HFF-Myc (cell line): ENCODE data around the gene KRTAP9-1.

Experiments used
- DNase-seq: peaks from one replicate; pipeline ENCODE4 v3.0.0-alpha.2; 2011; ENCODE audit warnings: low read depth; ENCODE audit errors: extremely low read depth
- H3K4me3 ChIP-seq: replicated peaks from 2 replicates; pipeline ENCODE4 v1.5.1; 2011; ENCODE audit warnings: low read depth, mild to moderate bottlenecking, control low read depth, low read length
- TF ChIP-seq, protein P1 (sequence below): IDR thresholded peaks from 2 replicates; pipeline ENCODE4 v1.5.1; 2012; ENCODE audit warnings: mild to moderate bottlenecking, low read depth, low read length, control low read depth; ENCODE audit errors: missing control alignments

Gene KRTAP9-1

DNA sequence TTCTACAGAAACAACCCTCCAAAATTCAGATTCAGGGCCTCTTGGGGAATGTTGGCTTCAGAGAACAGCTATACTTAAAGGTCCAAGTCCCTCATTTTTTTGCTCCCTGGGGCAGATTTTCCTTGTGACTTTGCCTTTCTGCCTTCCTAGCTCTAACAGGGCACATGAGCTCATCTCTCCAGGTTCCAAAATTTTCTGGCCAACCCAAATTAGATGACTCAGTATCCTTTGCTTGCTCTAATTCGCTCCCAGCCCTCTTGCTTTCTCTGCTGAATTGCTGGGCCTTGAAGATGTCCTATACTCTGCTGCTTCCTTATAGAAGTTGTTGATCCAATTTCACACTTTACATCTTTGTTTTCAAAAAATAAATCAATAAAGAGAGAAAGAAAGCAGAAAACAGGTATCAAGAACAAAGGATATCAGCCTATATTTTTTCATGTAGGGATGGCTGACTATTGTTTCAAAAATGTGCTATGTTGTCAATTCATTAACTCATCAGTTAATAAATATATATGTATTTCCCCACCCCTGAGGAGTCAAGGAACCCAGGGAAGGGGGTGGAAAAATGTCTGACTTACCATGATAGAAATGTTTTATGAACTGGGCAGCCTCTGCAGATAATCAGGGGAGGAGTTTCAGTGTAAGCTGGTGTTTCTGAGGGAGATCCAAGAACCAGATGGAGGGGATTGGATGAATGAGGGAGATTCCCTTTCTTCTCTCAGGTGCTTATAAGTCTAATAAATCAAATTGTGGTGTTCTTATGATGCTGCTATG lies 10.7 kb upstream of the KRTAP9-1 start:
- DNase-seq: no peak
- TF ChIP-seq, protein P1, sequence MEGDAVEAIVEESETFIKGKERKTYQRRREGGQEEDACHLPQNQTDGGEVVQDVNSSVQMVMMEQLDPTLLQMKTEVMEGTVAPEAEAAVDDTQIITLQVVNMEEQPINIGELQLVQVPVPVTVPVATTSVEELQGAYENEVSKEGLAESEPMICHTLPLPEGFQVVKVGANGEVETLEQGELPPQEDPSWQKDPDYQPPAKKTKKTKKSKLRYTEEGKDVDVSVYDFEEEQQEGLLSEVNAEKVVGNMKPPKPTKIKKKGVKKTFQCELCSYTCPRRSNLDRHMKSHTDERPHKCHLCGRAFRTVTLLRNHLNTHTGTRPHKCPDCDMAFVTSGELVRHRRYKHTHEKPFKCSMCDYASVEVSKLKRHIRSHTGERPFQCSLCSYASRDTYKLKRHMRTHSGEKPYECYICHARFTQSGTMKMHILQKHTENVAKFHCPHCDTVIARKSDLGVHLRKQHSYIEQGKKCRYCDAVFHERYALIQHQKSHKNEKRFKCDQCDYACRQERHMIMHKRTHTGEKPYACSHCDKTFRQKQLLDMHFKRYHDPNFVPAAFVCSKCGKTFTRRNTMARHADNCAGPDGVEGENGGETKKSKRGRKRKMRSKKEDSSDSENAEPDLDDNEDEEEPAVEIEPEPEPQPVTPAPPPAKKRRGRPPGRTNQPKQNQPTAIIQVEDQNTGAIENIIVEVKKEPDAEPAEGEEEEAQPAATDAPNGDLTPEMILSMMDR: no peak
- no peak overlapping the region for H3K4me3 ChIP-seq

DNA sequence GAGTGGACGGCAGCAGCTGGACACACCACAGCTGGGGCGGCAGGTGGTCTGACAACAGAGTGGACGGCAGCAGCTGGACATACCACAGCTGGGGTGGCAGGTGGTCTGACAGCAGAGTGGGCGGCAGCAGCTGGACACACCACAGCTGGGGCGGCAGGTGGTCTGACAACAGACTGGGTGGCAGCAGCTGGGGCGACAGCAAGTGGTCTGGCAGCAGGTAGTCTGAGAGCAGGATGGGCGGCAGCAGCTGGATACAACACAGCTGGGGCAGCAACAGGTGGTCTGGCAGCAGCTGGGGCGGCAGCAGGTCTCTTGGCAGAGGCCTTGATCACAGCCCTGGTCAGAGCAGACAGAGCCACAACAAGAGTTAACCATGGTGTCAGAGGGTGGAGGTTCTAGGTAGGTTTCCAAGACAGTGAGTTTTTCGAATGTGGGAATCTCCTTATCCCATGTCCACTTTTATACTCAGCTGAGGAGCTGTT lies 5.2 kb upstream of the KRTAP9-1 start, which contains the start of gene KRTAP4-1:
KRTAP4-1 (minus strand) TSS at position 432 of the 482 bp plus-strand sequence; CDS start at position 375, 57 bp downstream.
- H3K4me3 ChIP-seq: no peak within 1 kb of the TSS
- no peak for DNase-seq
- TF ChIP-seq, protein P1: no peak

DNA sequence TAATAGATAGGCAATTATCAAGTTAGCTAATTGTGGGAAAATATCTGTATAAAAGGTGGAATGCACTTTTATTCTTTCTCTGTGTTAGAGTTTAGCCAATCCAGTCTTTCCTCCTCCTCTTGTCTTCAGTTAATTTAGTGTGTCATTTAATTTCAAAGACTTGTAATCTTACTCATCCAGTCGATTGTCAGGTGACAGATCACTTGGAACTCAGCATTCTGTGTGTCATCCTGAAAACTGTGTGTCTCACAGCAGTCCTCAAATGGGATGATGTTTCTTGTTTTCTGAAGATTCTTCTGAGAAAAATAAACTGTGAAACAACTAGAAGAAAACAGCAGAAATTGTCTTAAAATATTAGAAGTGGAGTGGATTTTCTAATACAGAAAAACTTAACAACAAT lies 4.7 kb upstream of the KRTAP9-1 start:
- TF ChIP-seq, protein P1: no peak
- DNase-seq: no peak
- no peak overlapping the region for H3K4me3 ChIP-seq

DNA sequence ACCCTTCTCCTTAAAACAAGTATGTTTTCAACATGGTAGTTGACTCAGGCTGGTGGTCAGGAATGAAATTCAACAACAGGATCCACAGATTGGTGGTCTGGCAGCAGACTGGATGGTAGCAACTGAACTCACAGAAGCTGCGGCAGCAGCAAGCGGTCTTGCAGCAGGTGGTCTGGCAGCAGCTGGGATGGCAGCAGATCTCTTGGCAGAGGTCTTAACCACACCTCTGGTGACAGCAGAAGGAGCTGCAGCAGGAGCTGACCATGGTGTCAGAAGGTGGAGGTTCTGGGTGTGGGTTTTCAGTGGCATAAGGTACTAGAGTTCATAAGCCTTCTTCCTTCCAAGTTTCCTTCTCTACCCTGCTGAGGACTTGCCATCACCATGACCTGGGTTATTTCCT lies 2.8 kb upstream of the KRTAP9-1 start:
- DNase-seq: no peak
- no peak overlapping the region for H3K4me3 ChIP-seq
- TF ChIP-seq, protein P1: no peak

DNA sequence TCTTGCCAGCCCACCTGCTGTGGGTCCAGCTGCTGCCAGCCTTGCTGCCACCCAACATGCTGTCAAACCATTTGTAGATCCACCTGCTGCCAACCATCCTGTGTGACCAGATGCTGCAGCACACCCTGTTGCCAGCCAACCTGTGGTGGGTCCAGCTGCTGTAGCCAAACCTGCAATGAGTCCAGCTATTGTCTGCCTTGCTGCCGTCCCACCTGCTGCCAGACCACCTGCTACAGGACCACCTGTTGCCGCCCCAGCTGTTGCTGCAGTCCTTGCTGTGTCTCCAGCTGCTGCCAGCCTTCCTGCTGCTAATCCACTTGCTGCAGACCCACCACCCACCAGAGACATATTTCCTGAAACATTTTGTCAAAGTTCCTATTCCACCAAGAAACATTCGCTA lies 641 bp downstream of the KRTAP9-1 start:
- H3K4me3 ChIP-seq: no peak overlapping the region
- TF ChIP-seq, protein P1: no peak
- no peak for DNase-seq

DNA sequence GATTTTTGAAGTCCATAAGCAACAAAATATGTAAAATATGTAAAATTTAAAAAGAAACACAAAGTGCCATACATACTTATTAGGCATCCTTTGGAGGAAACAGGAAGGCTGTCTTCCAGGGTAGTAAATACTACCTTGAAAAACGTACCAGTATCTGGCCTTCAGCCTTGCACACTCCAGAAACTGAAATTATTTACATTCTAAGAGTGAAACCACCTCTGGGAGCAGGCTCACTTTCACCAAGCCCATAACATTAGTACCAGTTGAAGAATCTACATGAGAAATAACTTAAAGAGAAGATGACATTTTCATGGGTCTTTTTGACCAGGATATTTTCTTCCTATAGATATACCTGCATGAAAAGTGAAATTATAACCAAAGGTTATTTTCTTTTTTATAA lies 6.4 kb downstream of the KRTAP9-1 start:
- DNase-seq: no peak
- TF ChIP-seq, protein P1: no peak
- no peak overlapping the region for H3K4me3 ChIP-seq
